MM.1S (cell line): ENCODE measurements around the gene OLFM2.

Experiments
- CTCF ChIP-seq: fragments of 300-600 bp; sonication (generic); IDR thresholded peaks from 2 replicates; pipeline ENCODE4 v1.5.1; 2016; ENCODE audit warnings: antibody characterized with exemption, low read length, mixed read lengths
- EZH2 ChIP-seq: fragments of 300-600 bp; sonication (generic); optimal IDR thresholded peaks from 2 replicates; pipeline ENCODE3; 2017; ENCODE audit warnings: low read depth, mild to moderate bottlenecking, antibody characterized with exemption, low read length, mixed read lengths

- TF ChIP-seq CTCF (no peak), EZH2 (no peak)
These were observed 24.7 kb downstream of the OLFM2 start for GRCh38 chr19:9911524-9912185.
